Bone marrow (tissue), 2 donors: ENCODE data around the gene ZNF185.

Experiments
- DNase-seq, 2 donors: peaks; one replicate each; lab custom pipeline; 2025; lab: John Stamatoyannopoulos, UW

ZNF185 gene

DNA sequence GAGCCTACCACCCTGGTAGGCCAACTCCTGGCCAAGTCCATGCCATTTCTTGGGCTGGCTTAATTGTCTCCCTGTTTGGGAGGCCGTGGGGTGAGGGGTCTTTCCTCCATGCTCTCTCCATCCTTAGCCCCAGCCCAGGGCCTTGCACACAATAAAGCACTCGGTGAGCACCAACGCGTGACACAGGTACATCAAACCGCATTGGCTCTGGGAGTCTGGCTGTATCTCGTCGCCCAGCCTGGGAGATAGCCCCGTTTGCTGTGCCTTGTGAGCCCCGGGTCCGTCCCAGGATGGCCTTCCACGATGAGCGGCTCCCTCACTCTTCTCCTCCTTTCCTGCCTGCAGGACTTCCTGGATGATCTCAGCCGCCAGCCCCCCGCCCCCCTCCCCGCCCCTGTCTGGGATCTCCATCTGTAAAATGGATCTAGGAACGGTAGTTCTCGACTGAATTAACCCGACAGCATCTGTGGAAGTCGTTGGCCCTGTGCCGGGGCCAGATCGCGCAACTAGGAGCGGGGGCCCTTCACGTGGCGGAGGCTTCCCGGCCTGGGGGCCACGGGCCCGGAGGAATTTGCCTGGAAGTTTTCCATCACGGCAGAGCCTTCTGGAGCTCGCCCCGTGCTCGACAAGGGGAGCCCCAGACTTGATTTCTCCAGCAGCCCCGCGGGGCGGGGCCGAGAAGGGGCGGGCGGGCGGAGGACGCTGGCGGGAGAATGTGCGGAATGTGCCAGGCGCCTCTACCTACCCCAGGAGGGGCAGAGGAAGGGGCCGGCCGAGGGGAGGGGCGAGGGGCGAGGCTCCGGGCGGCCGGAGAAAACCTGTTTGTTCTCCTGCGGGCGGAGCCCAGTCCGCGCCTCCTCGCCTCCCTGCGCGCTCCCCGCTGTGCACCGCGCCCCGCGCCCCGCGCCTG is at the start of gene ZNF185:
ZNF185 (plus strand) TSS at position 846 of the 910 bp plus-strand sequence. CDS start 16,423 bp downstream, outside the sequence.
- no peak for DNase-seq

- DNase-seq: no peak
Measured at GRCh38 chrX:152850465-152850864, 47.4 kb upstream of the ZNF185 start.

DNA sequence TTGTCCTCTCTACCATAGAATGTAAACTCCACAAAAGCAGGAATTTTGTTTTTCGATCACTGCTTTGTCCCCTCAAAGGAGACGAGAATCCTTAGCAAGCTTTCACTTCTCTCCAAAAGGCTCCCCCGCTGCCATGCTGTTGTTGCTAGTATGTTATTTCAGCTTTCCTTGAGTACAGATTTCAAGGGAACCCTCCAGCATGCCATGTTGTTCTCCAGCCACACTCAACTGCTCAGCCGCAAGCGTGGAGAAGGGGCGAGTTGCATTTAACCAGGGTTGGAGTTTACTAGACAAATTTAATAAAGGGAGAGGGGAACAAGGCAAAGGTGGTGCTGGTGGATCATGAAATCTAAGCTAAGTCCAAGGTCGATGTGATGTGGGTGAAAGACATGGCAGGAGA is 43.9 kb upstream of the ZNF185 start:
- no peak for DNase-seq

- DNase-seq: no peak
Measured at GRCh38 chrX:152861116-152861515, 36.8 kb upstream of the ZNF185 start.

GRCh38 chrX:152861826-152862225 is 36.0 kb upstream of the ZNF185 start:
- DNase-seq: no peak

DNA sequence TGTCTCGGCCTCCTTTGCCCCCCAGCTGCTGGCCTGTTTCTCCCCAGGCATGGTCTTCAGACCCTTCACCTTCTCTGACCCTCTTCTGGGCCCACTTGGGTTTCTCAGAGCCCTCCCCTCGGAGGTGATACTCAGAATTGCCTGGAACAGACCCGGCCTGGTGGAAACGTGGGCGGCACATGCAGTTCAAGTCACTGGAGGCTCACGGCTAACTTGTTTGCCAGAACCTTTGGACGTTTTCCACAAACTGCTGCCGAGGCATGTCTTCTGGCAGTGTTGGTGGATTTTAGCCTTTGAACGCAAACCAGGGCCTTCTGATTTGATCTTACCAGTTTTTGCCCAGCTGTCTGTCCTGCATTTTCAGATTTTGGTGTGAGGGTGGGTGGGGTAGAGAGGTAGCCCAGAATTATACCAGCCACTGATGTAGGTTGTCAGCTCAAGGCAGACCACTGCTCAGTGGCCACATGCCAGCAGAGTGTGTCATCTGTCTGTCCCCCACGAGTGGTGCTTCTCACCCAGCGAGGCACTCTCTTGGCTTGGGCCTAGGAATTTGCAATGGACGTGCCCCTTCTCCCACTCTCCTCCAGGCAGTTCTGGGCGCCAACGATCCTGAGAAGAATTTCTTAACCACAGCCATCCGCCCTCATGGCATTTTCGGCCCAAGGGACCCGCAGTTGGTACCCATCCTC is 32.5 kb upstream of the ZNF185 start:
- no peak for DNase-seq

GRCh38 chrX:152866386-152866785 is 31.5 kb upstream of the ZNF185 start:
- DNase-seq: no peak

GRCh38 chrX:152869972-152870371 is 27.9 kb upstream of the ZNF185 start:
- no peak for DNase-seq

DNA sequence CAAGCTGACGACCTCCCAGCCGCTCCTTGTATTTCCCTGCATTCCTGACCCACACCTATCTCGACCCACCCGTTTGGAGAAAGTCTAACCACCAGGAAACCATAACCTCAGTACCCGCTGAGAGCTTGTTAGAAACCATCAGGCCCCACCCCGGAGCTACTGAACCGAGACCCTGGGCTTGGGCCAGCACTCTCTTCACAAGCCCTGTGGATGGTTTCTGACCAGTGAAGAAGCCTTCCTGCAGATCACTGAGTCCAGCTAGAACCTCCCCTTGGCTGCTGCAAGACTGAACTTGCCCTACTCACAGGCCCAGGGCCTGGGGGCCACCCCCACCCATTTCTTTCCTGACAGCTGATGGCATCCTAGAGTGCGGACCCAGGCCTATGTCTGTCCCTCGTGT is 26.6 kb upstream of the ZNF185 start:
- DNase-seq: no peak

DNA sequence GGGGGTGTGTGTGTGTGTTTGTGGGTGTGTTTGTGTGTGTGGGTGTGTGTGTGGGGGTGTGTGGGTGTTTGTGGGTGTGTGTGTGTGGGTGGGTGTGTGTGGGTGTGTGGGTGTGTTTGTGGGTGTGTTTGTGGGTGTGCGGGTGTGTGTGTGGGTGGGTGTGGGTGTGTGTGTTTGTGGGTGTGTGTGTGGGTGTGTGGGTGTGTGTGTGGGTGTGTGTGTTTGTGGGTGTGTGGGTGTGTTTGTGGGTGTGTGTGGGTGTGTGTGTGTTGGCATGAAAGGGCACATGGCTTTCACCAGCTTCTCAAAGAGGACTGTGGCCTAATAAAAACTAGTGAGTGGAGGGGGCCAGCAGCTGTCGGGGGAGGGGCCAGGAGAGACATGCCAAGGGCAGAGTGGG is 25.3 kb upstream of the ZNF185 start:
- DNase-seq: no peak

DNA sequence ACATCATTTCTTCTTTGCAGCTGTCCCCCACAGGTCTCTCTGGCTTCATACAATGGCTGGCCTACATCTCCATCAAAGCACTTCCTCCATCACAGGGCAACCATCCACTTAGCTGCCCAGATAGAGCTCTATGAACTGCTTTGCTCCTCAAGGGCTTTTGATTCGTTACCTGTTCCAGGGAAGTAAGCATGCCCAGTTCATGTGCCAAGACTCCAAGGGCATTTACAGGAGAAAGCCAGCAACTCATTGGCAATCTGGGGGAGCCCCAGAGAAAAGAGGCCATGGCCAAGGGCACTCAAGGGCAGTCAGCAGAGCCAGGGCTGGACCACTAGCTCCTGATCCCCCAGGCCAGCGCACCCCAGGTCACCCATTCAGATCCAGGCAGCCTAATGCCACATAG is 24.5 kb upstream of the ZNF185 start:
- no peak for DNase-seq

GRCh38 chrX:152876931-152877840 is 20.7 kb upstream of the ZNF185 start:
- DNase-seq: no peak

DNA sequence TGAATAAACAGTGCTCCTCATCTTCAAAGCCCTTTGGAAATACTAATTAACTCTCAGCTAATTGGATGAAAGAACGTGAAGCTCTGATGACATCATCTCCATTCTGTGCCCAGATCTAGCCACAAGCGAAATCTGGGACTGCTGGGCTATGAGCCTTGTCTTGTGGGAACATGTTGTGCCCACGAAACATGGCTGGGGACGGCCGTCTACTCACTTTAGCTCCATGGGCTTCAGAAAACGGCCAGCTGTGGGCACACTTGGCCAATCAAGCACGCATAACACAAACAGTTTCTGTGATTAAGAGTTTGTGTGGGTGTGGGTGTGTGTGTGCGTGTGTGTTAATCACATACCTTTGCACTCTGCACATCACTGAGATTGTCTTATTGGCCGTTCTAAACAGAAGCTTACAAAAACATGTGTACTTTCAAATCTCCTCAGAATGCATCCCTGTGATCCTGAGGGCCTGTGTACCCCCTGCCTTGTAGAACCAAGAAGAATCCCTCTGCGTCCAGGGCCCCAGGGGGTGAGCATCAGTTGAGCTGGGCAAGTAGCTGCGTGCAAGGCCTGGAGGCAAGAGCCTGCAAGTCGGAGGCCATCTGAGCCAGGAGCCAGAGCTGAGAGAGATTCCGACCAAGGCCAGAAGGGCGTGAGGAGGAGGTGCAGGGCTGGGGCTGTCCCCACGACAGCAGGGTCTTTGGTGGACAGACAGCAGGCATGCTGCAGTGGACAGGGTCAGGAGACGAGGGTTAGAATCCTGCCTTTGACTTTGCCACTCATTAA is 18.7 kb upstream of the ZNF185 start:
- no peak for DNase-seq

GRCh38 chrX:152881289-152881688 is 16.6 kb upstream of the ZNF185 start:
- no peak for DNase-seq

- no peak for DNase-seq
Measured at GRCh38 chrX:152884171-152884570, 13.7 kb upstream of the ZNF185 start.

- no peak for DNase-seq
Measured at GRCh38 chrX:152886716-152887115, 11.2 kb upstream of the ZNF185 start.

- no peak for DNase-seq
Measured at GRCh38 chrX:152892499-152892898, 5.4 kb upstream of the ZNF185 start.

DNA sequence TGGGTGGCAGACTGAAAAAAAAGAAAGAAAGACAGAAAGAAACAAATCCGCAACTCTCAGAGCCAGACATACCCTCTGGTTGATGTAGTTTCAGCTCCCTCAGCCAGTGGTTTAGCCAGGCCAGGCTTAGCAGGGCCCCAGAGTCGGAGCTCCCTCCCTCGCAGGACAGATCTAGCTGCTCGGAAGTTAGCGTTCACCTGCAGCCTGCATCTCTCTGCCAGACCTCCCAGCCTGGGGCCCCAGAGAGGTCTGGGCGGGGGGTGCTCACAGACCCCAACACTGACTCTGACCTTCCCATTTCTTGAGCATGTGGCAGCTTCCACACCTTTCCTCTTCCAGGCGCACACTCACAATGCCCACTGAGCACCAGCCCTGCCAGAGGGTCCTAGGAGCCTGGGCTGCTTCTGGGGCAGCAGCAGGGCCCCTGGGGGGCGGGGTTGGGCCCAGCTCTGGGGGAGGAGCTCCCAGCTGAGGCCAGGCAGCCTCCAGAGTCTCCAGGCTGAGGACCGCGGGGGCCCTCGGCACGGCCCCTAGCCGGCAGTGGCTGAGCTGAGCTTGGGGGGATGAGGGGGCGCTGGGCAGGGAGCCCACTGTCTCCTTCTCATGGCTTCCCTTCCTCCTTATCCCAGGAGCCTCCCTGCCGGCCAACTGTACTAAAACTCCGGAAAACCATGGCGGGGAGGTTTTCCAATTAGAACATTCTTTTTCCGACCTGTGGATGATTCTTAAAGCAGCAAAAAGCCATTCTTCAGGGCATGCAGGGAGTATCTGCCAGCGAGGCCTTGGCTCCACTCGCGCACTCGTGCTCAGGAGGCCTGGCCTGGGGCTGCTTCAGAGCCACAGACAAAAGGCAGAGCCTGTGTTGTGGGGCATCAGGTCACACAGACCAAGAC is 4.6 kb upstream of the ZNF185 start:
- no peak for DNase-seq

DNA sequence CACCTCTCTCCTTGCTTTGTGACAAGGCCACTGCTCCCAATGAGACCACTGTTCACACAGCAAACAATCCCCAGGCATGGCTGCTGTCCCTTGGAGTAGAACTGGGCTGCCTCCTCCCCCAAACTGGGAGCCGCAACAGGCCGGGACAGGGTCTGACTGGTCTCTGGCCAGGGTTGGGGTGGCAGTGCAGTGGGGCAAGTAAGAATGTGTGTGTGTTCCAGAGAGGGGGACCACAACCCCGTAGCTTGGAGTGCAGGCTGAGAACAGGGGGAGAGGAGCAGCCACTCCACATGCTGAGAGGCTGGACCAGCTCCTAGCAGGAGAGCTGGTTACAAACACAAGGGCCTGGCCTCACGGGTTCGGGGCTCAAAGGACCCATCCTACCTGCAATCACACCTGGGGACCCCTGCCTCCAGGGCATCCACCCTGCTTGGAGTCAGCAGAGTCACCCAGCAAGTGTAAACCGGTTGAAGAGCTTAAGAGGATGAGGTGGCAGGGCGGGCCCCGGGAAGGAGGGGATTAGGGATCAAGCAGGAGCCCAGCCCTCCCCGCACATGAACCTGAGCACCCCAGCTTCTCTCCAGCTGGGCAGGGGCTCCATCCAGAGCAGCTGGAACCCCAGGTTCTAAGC is 3.8 kb upstream of the ZNF185 start:
- no peak for DNase-seq

GRCh38 chrX:152895121-152895520 is 2.7 kb upstream of the ZNF185 start:
- DNase-seq: no peak
